Kidney glomerular epithelial cell (primary cell): ENCODE measurements around the gene PSG3.
A peak's percentile ranks its signal among the peaks of the same experiment; 100 is the strongest.
"Not testable (repeated sequence)": the region's sequence is repeated elsewhere in the genome, so short reads cannot be mapped to it uniquely, and the experiment has no call there.

Experiments
- DNase-seq: peaks from one replicate; lab custom pipeline; 2025; lab: John Stamatoyannopoulos, UW

PSG3 gene

GRCh38 chr19:42695811-42696503 lies 44.3 kb downstream of the PSG3 start:
- no peak for DNase-seq

- DNase-seq: peak; percentile 33
Observed at GRCh38 chr19:42693760-42694350, 46.4 kb downstream of the PSG3 start.

DNA sequence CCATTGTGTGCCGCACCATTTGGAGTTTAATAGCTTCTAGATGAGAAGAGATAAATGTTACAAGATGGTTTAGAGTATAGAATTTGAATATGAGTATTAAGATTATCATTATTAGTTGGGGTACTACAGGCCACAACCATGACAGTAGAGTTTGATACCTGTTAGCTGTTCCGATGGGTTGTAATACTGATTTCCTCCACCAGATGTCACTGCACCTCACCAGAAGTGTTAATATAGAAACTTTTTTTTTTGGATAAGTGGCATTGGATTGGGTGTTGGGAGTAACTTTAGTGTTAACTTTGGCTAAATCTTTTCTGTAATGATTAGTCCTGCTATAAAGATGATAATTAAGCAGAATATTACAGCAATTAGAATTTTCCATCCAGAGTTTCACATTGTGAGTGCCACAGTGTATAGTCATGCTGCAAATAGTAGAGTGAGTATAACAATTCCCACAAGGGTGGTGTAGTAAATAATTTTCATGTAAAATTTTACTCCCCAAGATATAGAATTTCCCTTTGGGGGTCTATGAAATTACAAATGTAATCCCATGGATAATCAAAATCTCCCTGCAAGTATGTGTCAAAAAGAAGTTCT lies 56.3 kb downstream of the PSG3 start:
- peak; percentile 1 for DNase-seq

DNA sequence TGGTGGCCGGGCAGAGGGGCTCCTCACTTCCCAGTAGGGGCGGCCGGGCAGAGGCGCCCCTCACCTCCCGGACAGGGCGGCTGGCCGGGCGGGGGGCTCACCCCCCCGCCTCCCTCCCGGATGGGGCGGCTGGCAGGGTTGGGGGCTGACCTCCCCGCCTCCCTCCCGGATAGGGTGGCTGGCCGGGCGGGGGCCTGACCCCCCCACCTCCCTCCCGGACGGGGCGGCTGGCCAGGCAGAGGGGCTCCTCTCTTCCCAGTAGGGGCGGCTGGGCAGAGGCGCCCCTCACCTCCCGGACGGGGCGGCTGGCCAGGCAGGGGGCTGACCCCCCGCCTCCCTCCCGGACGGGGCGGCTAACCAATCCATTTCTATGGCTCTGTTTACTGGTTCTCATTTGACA lies 64.0 kb downstream of the PSG3 start:
- not testable (repeated sequence) for DNase-seq

DNA sequence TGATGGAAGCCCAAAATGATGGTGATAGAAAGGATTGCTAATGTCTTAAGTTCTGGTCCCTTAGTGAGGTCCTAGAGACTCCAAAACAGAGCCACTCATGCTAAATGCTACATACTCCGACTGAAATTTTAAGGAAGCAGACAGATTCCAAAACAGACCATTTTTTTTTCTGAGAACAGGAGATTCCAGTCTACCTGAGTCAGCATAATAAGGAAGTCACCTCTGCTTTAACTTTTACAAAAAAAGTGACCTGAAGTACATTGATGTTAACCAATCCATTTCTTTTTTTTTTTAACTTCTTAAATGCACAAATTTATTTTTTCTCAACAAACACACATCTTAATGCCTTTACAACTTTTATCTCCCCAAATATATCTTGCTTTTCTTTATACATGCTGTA lies 65.7 kb downstream of the PSG3 start:
- DNase-seq: not testable (repeated sequence)
